Stimulated activated CD8-positive, alpha-beta memory T cell treated with anti-CD3 and anti-CD28 coated beads, Interleukin-7, amount 100 ng/mL, for 1 hour (primary cell): ENCODE measurements around the gene NCBP3.
"Not testable (repeated sequence)": the region's sequence is repeated elsewhere in the genome, so short reads cannot be mapped to it uniquely, and the experiment has no call there.

Experiments used
- DNase-seq, 2 donors: peaks; one replicate each; pipeline ENCODE4 v3.0.0-alpha.2; 2020; ENCODE audit warnings: low read depth in 2 of 2

NCBP3 gene

DNA sequence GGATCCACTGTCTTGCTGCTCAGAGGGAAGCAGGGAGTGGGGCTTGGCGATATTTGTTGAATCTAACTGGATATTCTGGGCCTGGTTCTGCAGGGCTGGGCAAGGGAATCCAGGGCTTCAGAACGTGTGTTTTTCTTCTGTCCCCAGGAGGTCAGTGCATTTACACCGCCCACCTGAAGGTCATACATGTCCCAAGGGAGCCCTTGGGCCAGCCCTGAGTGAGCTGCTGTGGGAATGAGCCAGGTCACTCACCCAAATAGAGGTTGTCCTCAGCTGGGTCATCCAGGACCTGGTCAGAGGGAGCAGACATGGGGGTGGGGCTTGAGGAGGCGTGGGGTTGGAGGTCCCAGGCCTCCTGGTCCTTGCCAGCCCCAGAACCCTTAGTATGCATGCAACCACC lies 36.2 kb upstream of the NCBP3 start:
- DNase-seq, result no peak

DNA sequence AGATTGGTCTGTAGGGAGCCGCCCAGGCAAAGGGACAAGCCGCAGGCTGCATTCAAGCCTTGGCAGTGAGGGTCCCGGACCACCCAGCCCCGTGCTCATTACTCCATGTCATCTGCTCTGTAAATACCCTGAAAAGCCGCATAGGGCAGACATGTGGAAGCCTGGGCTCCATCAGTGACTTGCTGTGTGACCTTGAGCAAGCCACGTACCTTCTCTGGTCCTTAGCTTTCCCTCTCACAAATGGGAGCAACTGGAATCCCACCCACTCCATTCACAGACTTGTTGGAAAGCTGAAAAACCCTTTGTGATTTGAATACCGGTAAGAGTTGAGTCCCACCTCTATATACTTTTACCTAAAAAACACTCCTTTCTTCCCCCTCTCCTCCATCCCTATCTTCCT lies 34.9 kb upstream of the NCBP3 start:
- DNase-seq, result no peak

DNA sequence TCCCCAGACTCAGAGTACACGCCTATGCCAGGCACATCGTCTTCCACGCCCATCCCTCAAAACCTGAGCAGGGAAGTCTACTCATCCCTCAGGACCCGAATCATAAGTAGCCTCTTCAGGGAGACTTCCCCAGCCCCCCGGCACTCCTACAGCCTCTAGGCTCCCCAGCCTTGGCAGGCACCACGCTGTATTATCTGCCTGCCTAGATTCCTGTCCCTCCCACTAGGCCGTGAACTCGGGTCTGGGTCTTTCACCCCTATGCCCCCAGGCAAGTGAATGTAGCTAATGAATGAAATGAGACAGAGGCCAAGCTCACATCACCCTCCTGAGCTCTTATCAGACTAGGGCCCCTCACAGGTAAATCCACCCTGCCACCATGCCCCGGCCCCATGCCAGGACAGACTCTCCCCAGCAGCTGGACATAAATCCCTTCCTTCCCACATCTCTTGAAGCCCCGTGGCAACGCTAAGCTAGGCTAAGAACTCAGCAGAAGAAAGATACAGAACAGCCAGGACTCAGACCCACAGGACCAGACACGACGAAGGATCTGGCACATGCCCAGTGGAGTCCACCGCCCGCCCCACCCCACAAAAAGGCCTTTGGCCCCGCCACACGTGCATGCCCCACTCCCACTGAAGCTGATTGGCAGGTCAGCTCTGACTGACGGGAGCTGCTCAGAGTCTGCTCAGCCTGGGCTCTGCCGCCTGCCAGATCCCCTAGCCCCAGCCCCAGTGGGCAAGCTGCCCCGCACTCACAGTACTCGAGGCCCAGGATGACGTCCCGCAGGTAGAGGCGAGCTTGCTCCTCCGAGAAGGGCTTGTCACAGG lies 33.8 kb upstream of the NCBP3 start:
- DNase-seq, result no peak

DNA sequence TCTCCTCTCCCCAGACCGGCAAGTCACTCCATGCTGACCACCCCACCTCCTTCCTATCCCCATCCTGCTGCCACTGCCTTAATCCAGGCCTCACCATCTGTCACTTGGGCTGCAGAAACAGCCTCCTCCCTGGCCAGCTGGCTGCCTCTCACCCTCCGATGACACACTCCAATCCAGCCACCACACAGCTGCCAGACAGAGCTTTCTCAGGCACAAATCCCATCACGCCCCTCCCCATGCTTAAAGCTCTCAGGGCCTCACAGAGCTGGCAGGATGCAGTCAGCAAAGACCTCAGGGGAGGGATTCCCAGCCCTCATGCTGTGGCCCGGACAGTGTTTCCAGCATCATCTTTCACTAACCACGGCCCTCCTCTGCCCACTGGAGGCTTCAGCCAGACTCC lies 33.1 kb upstream of the NCBP3 start:
- no peak for DNase-seq

DNA sequence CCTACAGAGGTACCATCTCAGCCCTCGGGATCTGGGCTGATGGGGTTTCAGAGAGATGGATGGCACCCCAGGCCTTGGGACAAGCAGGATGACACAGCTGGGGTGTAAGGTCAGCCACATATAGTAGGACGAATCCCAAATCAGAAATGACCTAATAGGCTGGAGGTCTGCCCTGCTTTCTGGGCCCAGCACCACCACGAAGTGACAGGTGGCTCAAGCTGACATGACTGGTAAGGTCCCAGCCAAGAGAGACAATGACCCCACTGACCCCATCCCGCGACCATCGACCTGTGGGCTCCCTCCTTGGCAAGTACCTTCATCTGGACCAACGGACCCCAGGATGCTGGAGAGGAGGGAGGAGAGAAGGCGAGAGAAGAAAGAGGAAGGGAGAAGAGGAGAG lies 31.2 kb upstream of the NCBP3 start:
- no peak for DNase-seq

DNA sequence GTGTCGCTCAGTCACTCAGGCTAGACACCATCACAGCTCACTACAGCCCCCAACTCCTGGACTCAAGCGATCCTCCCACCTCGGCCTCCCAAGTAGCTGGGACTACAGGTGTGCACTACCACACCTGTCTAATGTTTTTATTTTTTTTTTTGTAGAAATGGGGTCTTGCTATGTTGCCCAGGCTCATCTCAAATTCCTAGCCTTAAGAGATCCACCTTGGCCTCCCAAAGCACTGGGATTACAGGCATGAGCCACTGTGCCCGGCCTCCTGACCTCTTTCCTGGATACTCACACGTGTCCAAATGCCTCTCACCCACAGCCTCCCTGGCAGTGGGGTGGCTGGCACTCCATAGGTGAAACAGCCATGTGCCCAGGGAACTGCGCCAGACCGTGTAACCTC lies 29.3 kb upstream of the NCBP3 start:
- no peak for DNase-seq

DNA sequence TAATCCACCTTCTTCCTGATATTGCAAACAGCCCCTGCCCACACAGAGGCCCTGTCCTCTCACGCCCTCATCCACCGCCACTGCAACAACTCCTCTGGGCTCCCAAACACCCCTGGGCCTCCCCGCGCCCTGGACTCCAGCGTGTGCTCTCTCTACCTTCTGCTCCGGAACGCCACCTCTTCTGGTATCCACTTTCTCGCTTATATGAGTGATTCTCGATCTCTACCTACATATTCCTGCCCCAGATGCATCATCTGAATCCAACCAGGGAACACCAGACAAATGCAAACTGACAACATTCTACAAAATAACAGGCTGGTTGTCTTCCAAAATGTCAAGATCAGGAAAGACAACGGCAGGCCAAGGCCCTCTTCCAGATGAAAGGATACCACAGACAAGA lies 27.8 kb upstream of the NCBP3 start:
- no peak for DNase-seq

DNA sequence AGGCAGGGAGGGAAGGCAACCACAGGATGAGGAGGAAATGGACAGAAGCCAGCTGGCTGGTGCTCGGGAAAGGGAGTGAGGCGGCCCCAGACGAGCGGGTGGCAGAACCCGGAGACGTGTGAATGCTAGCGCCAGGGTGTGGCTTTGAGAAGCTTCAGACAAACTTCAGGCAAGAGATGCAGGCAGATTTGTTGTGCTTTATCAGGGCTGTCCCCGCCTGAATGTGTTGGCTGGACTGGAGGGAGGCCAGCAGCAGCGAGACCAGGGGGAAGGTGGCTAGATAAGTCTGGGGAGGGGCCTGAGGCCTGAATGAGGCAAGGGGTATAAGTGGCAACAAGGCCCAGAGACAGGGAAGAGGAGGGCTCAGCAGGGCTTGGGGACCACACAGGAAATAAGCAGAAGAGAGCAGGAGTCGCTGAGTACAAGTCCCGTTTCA lies 24.8 kb upstream of the NCBP3 start:
- DNase-seq, result no peak

DNA sequence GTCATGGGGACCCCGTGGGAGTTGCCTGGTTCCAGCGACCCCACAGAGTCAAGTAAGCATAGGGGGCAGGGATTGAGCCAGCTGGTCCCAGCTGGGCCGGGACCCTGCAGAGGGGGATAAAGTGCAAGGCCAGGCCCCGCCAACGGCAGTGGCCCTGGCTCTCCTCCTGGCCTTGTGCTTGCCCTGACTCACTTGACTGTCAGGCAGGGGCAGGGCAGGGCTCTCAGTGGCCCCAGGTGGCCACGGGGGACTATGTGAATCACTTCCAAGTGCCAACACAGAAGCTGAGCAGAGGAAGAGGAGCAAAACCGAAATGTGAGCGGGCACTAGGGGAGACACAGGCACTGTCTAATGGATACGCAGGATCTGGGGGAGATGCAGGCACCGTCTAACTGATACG lies 21.6 kb upstream of the NCBP3 start:
- DNase-seq, result no peak

DNA sequence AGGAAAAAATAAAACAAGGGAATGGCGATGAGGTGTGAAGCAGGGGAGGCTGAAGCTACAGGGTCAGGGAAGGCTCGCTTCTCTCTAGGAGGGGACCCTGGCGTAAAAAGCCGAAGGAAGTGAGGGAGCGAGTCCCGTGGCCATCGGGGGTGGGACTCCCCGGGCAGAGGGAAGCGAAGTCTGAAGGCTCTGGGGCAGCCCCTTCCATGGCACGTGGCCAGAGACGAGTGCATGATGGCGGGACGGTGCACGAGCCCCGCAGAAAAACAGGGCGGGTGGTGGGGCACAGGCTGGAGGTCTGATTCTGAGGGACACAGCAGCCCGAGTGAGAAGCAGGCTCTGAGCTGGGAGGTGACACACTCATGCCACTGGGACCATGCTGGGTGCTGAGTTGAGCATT lies 21.1 kb upstream of the NCBP3 start:
- DNase-seq, result no peak

DNA sequence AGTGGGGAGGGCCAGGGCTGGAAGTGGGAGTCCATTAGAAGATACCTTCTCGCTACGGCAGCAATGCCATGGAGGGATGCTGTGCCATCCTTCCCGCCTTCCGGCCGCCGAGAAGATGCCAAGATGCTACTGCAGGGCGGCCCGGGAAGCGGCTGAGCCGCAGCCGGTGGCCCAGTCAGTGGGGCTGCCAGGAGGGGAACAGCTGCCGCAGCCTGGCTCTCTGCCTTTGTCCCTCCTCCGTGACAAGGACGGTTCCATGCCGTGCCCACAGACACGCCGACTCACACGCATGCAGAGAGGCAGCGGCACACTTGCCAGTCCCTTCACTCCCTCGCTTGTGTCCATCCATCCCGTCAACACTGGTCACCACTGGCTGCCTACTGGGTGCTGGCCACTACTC lies 20.2 kb upstream of the NCBP3 start:
- no peak for DNase-seq

DNA sequence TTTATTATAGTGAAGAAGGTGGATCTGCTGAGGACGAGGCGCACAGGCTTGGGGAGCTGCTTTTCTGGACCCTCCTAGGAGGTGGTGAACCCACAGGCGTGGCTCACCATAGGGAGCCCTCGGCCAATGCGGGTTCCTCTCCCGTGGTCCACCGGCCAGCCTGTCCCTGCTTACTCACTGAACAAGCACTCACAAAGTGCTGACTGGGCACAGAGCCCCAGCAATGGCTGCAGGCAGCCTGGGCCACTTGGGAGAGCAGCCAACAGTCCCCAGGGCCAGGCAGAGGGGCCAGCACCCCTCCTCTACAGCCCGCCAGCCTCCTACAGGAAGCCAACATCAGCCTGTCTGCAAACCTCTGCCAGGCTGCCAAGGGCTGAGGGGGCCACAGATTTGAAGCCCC lies 19.1 kb upstream of the NCBP3 start:
- no peak for DNase-seq

DNA sequence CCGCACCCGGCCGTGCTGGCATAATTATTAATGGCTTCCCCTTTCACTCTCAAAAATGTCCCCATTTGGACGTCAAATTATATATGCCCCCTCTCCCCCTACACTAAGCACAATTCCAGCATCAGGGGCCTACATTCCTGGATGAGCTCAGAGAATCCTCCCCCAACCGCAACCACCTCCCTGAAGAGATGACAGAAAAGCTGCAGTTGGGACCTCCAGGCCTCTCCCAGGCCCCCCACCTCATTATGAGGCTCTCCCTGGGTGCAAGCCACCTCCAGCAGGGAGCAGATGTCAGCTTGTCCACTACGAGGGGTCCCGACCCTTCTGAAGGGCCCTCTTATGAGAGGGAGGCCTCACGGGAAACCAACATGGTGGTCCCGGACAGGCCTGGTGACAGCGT lies 18.5 kb upstream of the NCBP3 start:
- DNase-seq, result no peak

DNA sequence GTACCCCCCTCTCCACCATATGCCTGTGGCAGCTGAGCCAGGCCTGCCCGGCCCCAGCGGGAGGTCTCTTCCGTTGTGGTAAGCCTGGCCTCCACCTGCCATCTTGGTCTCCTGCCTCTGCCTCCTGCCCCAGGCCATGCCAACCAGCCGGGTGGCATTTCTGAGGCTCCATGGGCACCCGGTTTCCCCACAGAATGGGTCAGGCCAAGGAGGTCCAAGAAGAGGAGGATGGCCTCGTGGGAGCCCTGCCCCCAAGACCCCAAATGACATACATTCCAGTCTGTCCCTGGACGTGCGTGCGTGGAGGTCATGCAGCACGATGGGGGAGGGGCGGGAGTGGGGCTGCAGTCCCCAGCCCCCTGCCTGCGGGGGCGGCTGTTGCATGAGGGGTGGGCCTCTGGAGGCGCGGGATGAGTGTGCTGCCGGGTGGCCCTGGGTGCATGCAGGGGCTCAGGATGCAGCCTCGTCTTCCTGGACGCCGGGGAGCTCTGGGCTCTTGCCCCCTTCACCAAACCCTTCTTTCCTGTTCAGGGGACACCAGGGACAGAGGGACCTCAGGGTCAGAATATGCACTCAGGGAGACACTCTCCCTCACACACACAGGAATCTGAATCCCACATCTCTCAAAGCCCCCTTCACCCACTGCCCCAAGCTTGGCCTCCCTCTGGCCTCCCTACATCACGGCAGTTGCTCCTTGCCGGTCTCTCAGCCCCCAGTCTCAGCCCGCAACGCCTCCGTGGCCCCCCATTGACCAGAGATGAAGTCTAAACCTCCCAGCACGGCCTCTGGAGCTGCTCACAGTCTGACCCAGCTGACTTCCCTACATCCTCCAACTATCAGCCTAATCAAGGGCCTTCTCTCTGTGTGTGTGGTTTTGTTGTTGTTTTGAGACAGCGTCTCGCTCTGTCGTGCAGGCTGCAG lies 16.0 kb upstream of the NCBP3 start:
- DNase-seq, result no peak

DNA sequence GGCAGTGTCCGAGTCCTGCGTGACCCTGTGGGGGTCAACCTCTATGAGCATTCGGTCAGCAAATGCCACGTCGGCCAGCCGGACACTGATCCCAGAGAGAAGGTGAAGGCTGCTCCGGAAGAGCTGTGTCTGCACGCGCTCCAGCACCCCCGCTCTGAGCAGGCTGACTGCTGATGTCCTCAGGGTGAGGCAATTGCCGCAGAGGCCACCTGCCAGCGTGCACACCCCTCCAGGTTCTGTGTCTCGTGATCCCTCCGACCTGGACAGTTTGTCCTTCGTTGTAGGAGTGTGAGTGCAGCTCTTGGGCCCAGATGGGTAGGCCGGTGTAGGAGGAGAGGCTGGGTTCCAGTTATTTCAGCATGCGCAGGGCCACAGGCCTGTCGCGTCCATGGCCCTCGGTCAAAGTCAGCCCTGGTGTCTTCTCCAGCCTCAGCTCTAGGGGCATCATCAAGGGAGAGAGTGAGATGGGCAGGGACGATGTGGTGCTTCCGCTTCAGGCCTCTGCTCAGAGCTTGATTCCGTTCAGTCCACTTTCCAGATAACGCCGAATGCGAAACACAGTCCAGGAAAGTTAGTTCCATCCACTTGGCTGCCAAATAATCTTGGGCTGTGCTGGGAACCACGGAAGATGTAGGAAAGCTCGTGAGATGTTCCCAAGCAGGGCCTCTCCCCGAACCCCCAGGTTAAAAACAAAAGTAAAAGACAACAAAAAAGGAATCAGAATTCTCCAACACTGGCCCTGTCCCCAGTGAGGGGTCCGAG lies 15.1 kb upstream of the NCBP3 start:
- no peak for DNase-seq

DNA sequence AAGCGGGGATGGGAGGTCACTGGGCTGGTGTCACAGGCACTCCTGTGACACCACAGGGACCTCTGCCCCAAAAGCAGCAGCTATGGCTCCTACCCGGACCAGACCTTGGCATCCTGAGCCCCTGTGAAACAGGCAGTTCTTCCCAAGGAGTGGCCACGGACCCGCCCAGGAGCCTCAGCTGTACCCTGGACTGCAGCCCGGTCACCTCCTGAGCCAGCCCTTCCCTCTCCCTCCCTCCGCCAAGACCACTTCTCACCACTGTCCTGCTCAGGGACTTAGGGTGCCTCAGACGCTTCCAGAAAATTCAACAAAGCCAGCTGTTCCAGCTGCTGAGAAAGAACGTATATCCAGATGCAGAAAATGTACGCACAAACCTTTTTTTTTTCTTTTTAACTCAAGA lies 13.9 kb upstream of the NCBP3 start:
- DNase-seq, result no peak

DNA sequence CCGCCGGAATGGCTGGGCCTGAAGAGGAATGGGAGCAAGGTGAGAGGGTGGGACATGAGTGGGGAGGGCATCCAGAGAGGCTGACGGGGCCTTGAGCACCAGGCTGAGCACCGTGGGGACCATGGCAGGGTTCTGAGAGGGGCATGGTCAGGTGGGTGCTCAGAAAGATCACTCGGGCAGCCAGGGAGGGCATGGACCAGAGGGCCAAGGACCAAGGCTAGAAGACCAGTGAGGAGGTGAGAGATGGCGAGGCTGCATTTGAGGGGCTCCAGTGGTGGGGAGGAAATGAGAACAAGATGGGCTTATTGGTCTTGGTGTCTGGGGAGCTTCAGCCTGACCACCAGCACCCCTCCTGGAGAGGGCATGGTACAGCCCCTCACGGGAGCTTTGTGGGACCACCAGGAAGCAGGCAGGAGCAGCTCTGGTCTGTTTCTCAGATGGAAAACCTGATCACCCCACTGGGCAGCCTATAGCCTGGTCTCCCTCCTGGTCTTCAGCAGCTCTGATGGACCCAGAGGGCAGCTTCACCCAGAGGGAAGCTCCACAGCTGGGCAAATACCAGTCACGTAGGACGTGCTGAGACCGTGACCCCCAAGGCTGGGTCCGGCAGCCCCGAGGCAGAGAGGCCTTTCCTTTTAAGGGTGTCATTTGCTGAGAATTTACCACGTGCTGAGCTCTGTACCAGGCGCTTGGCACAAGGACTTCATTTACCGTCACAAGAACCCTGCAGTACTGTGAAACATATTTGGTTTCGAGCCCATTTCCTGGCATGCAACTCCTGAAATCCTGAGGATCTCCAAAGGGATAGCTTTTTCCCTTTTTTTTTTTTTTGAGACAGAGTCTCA lies 11.4 kb upstream of the NCBP3 start:
- DNase-seq, result no peak

DNA sequence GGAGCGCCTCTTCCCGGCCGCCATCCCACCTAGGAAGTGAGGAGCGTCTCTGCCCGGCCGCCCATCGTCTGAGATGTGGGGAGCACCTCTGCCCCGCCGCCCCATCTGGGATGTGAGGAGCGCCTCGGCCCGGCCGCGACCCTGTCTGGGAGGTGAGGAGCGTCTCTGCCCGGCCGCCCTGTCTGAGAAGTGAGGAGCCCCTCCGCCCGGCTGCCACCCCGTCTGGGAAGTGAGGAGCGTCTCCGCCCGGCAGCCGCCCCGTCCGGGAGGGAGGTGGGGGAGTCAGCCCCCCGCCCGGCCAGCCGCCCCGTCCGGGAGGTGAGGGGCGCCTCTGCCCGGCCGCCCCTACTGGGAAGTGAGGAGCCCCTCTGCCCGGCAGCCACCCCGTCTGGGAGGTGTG lies 8.2 kb upstream of the NCBP3 start:
- not testable (repeated sequence) for DNase-seq

DNA sequence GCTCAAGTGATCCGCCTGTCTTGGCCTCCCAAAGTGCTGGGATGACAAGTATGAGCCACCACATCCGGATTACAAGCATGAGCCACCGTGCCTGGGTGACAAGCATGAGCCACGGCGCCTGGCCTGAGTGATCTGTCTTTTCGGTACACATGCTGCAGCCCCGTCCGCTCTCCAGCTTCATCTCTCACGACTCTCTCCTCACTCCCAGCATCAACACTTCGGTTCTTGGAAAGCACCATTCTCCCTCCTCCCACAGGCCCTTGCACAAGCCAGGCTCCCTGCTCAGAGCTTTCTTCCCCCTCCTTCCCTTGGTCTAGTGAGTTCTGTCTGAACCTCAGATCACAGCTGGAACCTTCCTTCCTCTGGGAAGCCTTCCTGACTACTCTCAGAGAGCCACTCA lies 6.5 kb upstream of the NCBP3 start:
- DNase-seq, result no peak

DNA sequence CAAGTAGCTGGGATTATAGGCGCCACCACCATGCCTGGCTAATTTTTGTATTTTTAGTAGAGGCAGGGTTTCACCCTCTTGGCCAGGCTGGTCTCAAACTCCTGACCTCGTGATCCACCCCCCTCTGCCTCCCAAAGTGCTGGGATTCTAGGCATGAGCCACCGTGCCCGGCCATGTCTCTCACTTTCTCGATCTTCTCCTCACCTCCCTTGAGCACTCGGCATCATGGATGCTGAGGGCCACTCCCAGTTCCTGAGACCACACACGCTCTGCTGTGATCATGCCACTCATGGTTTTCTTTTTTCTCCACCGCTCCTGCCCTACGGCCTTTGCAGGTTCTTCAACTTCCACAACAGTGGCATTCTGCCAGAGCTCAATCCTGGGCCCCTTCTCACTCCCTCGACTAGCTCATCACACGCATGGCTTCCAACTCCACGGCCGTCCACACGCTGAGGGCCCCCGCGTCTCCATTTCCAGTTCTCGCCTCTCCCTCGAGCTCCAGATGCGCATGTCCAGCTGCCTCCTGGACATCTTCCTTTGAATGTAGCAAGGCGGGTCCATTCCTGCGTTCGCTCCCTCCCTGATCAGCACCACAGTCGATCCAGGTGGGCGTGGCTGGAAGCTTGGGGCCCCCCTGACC lies 5.5 kb upstream of the NCBP3 start:
- DNase-seq, result no peak
